Esophagus squamous epithelium (tissue), 5 donors: ENCODE data around the gene LRRC45. TPM values are rescaled to one million over a fixed set of nuclear protein-coding genes. Genes with fewer than 3 reads are reported as not detected.
A peak's percentile ranks its signal among the peaks of the same experiment; 100 is the strongest.

Experiments used
- DNase-seq: peaks from one replicate; lab custom pipeline; 2025; lab: John Stamatoyannopoulos, UW
- H3K27ac ChIP-seq, 4 donors: fragments of 200-600 bp; sonication (generic); one replicate each; pipeline ENCODE4 v1.5.1; 2016 to 2019; ENCODE audit warnings: mild to moderate bottlenecking in 1 of 4
- H3K27me3 ChIP-seq, 4 donors: fragments of 200-600 bp; sonication (generic); 1 replicate in 3 of 4; 2 replicates in 1 of 4; pipeline versions ENCODE4 v1.5.1 to v1.6.0; 2017 to 2021; ENCODE audit warnings: antibody characterized with exemption in 1 of 4
- H3K36me3 ChIP-seq, 3 donors: fragments of 200-600 bp; sonication (generic); one replicate each; pipeline ENCODE4 v1.5.1; 2016 to 2019
- H3K4me1 ChIP-seq, 3 donors: fragments of 200-600 bp; sonication (generic); one replicate each; pipeline ENCODE4 v1.5.1; 2017 to 2019
- H3K4me3 ChIP-seq, 4 donors: fragments of 200-600 bp; sonication (generic); 1 replicate in 3 of 4; 2 replicates in 1 of 4; pipeline ENCODE4 v1.5.1; 2016 to 2019; ENCODE audit warnings: mild to moderate bottlenecking in 2 of 4, moderate library complexity in 1 of 4
- H3K9me3 ChIP-seq, 3 donors: fragments of 200-600 bp; sonication (generic); one replicate each; pipeline ENCODE4 v1.5.1; 2016 to 2019
- CTCF ChIP-seq, 6 experiments: fragments of 450-650 bp in 4 of 6; fragments of 200-600 bp in 2 of 6; sonication (generic) in 2 of 6; IDR thresholded peaks; one replicate each; pipeline ENCODE4 v1.5.1; 2016 to 2019; ENCODE audit warnings: antibody characterized with exemption in 6 of 6, mild to moderate bottlenecking in 4 of 6, moderate library complexity in 4 of 6
- POLR2A ChIP-seq, 4 donors: fragments of 450-650 bp; IDR thresholded peaks; one replicate each; pipeline ENCODE4 v1.6.1; 2017; ENCODE audit warnings: antibody characterized with exemption in 4 of 4, mild to moderate bottlenecking in 4 of 4, moderate library complexity in 3 of 4
- WGBS, 2 donors: methylation state at CpG; one replicate each; pipeline ENCODE4 v1.1.5; 2018; 5-methylcytosine and 5-hydroxymethylcytosine counted together
- intact Hi-C: fragments of 100-400 bp; cut with DNase I; formaldehyde crosslinking; loops from one replicate; pipeline ENCODE4 v1.15.0; 2022
- total RNA-seq, 4 donors: library from RNA; depleted of rRNA; stranded (reverse); fragments of >200 nt; gene quantifications; one replicate each; pipeline ENCODE4 v1.1.0, GENCODE V29; 2016
- donor health status: DM: yes; HTN: yes; CAD: no.

Gene LRRC45
- total RNA-seq, 4 donors from 2014 or later, result 9.7 to 21.2 (median 18.3) TPM

GRCh38 chr17:82012261-82012639, 10.9 kb upstream of the LRRC45 start:
- intact Hi-C loops, result no loop called here
- no peaks in the 10 kb centered on the region for H3K9me3 ChIP-seq
- WGBS, 2 donors, result 85% methylated on average over 4 of the region's 20 CpGs; no CpG with 5 or more reads in 1 of the 2 donors
- TF ChIP-seq POLR2A (IDR thresholded peaks at IDR 0.05), result no peak
- TF ChIP-seq CTCF (IDR thresholded peaks at IDR 0.05), result no peak
- H3K4me1 ChIP-seq, result peaks cover 6 to 35% (median 9%) of the 10 kb centered on the region in 3 donors
- no peak overlapping the region for H3K4me3 ChIP-seq
- peak overlapping the region in 2 of 4 donors; percentile 34 to 61 for H3K27ac ChIP-seq
- H3K27me3 ChIP-seq, result no peaks in the 10 kb centered on the region
- no peak for DNase-seq
- peaks cover 0 to 36% (median 0%) of the 10 kb centered on the region in 3 donors for H3K36me3 ChIP-seq

GRCh38 chr17:82012640-82013295, 10.3 kb upstream of the LRRC45 start:
- Histone ChIP-seq H3K27ac (peak overlapping the region in 3 of 4 donors; percentile 34 to 61 (median 34)), H3K36me3 (peaks cover 0 to 40% (median 0%) of the 10 kb centered on the region in 3 donors), H3K9me3 (no peaks in the 10 kb centered on the region), H3K4me1 (peaks cover 6 to 35% (median 9%) of the 10 kb centered on the region in 3 donors), H3K4me3 (no peak overlapping the region), H3K27me3 (no peaks in the 10 kb centered on the region)
- intact Hi-C loops, result no loop called here
- TF ChIP-seq CTCF (IDR thresholded peaks at IDR 0.05) (no peak), POLR2A (IDR thresholded peaks at IDR 0.05) (no peak)
- no peak for DNase-seq
- WGBS, 2 donors, result 45 to 60% methylated on average over 3 to 7 of the region's 19 CpGs

GRCh38 chr17:82013341-82013740, 9.8 kb upstream of the LRRC45 start:
- H3K27ac ChIP-seq, result peak overlapping the region in 3 of 4 donors; percentile 34 to 61 (median 34)
- H3K4me1 ChIP-seq, result peaks cover 6 to 35% (median 9%) of the 10 kb centered on the region in 3 donors
- no peaks in the 10 kb centered on the region for H3K9me3 ChIP-seq
- intact Hi-C loops, result no loop called here
- 80% methylated on average over 2 of the region's 22 CpGs; no CpG with 5 or more reads in 1 of the 2 donors for WGBS, 2 donors
- peaks cover 0 to 46% (median 4%) of the 10 kb centered on the region in 3 donors for H3K36me3 ChIP-seq
- no peak for DNase-seq
- H3K27me3 ChIP-seq, result no peaks in the 10 kb centered on the region
- TF ChIP-seq POLR2A (IDR thresholded peaks at IDR 0.05), result no peak
- no peak for TF ChIP-seq CTCF (IDR thresholded peaks at IDR 0.05)
- no peak overlapping the region for H3K4me3 ChIP-seq

GRCh38 chr17:82013772-82014321, 9.3 kb upstream of the LRRC45 start:
- intact Hi-C loops, result no loop called here
- no peak for DNase-seq
- Histone ChIP-seq H3K4me1 (peaks cover 6 to 35% (median 9%) of the 10 kb centered on the region in 3 donors), H3K36me3 (peaks cover 0 to 50% (median 4%) of the 10 kb centered on the region in 3 donors), H3K27ac (peak overlapping the region in 2 of 4 donors; percentile 34 to 61), H3K27me3 (no peaks in the 10 kb centered on the region), H3K9me3 (no peaks in the 10 kb centered on the region), H3K4me3 (no peak overlapping the region)
- TF ChIP-seq CTCF (IDR thresholded peaks at IDR 0.05) (no peak), POLR2A (IDR thresholded peaks at IDR 0.05) (no peak)
- 88 to 90% methylated on average over 12 of the region's 16 CpGs for WGBS, 2 donors

GRCh38 chr17:82014432-82014831, 8.7 kb upstream of the LRRC45 start:
- WGBS, 2 donors, result 89% methylated on average over 5 of the region's 23 CpGs; no CpG with 5 or more reads in 1 of the 2 donors

More at GRCh38 chr17:82014432-82014831, 8.7 kb upstream of the LRRC45 start:
- no peak for DNase-seq
- peak in 2 of 6 experiments; percentile 25 to 48 for TF ChIP-seq CTCF (IDR thresholded peaks at IDR 0.05)
- no peak for TF ChIP-seq POLR2A (IDR thresholded peaks at IDR 0.05)
- H3K9me3 ChIP-seq, result no peaks in the 10 kb centered on the region
- H3K36me3 ChIP-seq, result peaks cover 0 to 49% (median 4%) of the 10 kb centered on the region in 3 donors
- no peak overlapping the region for H3K4me3 ChIP-seq
- peaks cover 6 to 38% (median 9%) of the 10 kb centered on the region in 3 donors for H3K4me1 ChIP-seq
- no peaks in the 10 kb centered on the region for H3K27me3 ChIP-seq
- intact Hi-C loops, result no loop called here
- H3K27ac ChIP-seq, result no peak overlapping the region
